Activated T-cell treated with anti-CD3 and anti-CD28 coated beads for 48 hours (primary cell): ENCODE measurements around the gene ENGASE.

ENCODE experiments used
- DNase-seq: peaks from one replicate; pipeline ENCODE4 v3.0.0-alpha.2; 2020; ENCODE audit warnings: low read depth

The ENGASE gene

GRCh38 chr17:79093270-79093669, 18.6 kb downstream of the ENGASE start:
- DNase-seq, result no peak

GRCh38 chr17:79094261-79094660, 19.6 kb downstream of the ENGASE start:
- no peak for DNase-seq

GRCh38 chr17:79095345-79096055, 20.9 kb downstream of the ENGASE start:
- DNase-seq, result no peak

- DNase-seq, result no peak
Measured at GRCh38 chr17:79096477-79096876, 21.9 kb downstream of the ENGASE start.

- no peak for DNase-seq
Measured at GRCh38 chr17:79097226-79098055, 22.8 kb downstream of the ENGASE start.

- DNase-seq, result no peak
Measured at GRCh38 chr17:79098282-79098867, 23.8 kb downstream of the ENGASE start.

- DNase-seq, result no peak
Measured at GRCh38 chr17:79100405-79100804, 25.8 kb downstream of the ENGASE start.

- DNase-seq, result no peak
Measured at GRCh38 chr17:79101111-79101673, 26.6 kb downstream of the ENGASE start.

GRCh38 chr17:79102214-79102613, 27.6 kb downstream of the ENGASE start:
- no peak for DNase-seq

- DNase-seq, result no peak
Measured at GRCh38 chr17:79104898-79105600, 30.4 kb downstream of the ENGASE start.

- no peak for DNase-seq
Measured at GRCh38 chr17:79105937-79106336, 31.3 kb downstream of the ENGASE start.

GRCh38 chr17:79106958-79107357, 32.3 kb downstream of the ENGASE start:
- no peak for DNase-seq

- no peak for DNase-seq
Measured at GRCh38 chr17:79107499-79108231, 33.0 kb downstream of the ENGASE start.

GRCh38 chr17:79108232-79108850, 33.7 kb downstream of the ENGASE start:
- no peak for DNase-seq

GRCh38 chr17:79108870-79109269, 34.2 kb downstream of the ENGASE start:
- no peak for DNase-seq

GRCh38 chr17:79109584-79109983, 35.0 kb downstream of the ENGASE start:
- no peak for DNase-seq

- no peak for DNase-seq
Measured at GRCh38 chr17:79111097-79111496, 36.5 kb downstream of the ENGASE start.

- DNase-seq, result no peak
Measured at GRCh38 chr17:79112471-79112870, 37.8 kb downstream of the ENGASE start.

- DNase-seq, result no peak
Measured at GRCh38 chr17:79113699-79114457, 39.3 kb downstream of the ENGASE start.
